HG02938 (cell line): ENCODE data around the gene AEBP1.

Source experiments
- ATAC-seq: cut with Tn5 transposase; IDR thresholded peaks from one replicate; pipeline ENCODE4 v1.9.1; 2021; ENCODE audit warnings: mild to moderate bottlenecking, moderate library complexity; ENCODE audit not compliant: unreplicated experiment

The AEBP1 gene

DNA sequence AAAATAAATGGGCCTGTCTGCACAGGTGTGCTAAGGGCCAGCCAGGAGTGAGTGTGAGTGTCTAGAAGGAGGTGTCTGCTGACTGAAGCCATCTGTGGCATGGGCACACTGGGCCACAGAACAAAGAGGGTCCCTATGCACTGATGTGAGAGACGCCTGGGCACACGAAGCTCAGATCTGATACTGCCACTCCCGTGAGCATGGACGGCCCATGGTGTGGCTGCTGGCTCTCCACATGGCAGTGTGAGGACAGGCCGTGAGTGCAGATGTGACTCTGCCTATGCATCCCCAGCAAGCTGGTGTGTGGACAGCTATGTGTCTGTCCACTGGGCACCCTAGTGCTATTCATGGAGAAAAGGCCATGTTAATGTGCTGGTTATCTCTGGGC is 49.8 kb downstream of the AEBP1 start:
- no peak for ATAC-seq

DNA sequence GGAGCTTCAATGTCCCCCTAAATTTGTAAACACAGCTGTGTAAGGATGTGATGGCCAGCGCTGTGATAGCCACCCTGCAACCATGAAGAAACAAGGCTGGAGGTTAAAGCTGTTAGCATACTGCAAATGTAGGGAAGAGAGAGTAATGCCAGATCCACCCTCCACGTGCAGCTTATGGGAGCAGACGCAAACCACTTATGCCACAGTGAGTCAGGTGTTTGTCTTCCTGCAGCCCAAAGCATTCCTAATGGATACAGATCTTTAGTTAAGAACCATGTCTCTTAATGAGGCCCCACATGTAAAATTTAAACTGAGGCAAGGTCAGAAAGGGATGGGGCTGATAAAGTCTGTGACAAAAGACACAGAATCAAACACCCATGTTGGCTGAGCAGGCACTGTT is 50.6 kb downstream of the AEBP1 start:
- ATAC-seq = no peak

DNA sequence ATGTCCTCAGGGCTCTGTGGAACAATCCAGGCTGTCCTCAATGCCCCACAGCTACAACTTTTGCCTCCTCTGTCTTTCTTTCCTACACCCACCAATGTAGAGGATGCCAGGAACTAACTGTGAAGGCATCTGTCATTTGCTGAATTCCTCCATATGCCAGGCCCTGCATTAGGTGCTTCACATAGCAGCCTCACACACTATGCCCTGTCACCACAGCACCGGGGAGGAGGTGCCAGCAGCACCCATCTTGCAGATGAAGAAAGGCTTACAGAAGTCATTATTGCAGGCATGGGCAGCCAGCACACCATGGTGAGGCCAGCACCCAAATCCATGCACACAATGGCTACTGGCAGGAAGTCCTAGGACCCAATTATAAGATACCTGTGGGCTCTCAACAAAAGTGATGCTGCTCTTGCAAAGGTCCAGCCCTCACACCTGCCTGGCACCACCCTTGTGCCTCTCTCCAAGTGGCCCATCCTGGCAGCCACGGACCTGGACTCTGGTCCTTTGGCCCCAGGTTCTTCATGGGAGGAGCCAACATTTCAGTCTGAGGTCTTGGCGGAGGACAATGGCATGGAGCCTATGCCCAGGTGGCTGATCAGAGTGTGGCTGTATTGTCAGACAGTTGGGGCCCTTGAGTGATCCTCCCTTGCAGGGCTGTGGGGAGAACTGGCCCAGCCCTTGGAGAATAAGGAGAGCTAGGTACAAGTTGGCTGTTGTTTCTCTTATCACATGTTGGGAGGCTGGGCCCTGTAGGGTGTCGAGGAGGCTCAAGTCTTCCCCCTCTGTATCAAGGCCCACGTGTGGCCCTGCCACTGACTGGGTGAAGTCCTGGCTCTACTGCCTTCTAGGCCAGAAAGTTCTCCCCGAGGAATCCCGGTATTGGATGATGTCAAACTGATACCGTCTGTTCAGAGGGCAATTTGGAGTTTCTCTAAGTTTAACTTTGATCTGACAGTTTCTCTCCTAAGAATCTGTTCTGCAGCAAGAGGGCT is 51.3 kb downstream of the AEBP1 start:
- no peak for ATAC-seq

DNA sequence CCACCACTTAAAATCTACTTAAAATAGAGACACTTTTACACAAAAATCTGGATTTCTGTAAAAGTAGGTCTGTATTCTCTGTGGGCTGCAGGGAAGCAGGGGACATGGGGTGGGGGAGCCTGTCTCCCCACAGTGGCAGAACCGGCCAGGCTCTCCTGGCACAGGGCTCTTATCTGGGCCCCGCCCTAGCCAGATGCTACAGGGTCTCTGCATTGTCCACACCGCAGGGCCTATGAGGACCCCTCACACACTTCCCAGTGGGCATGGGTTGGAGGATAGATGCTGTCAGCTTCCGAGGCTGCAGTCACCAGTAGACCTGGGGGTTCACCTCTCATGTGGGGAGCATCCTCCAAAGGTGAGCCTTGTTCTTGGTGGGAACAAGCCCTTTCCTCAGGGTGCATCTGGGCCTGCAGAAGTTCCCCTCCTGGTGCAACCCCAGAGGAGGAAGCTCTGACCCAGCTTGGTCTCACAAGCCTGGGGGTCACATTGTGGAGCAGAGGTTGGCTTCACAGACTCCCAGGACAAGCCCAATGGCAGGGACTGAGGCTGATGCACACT is 52.4 kb downstream of the AEBP1 start:
- ATAC-seq = no peak

DNA sequence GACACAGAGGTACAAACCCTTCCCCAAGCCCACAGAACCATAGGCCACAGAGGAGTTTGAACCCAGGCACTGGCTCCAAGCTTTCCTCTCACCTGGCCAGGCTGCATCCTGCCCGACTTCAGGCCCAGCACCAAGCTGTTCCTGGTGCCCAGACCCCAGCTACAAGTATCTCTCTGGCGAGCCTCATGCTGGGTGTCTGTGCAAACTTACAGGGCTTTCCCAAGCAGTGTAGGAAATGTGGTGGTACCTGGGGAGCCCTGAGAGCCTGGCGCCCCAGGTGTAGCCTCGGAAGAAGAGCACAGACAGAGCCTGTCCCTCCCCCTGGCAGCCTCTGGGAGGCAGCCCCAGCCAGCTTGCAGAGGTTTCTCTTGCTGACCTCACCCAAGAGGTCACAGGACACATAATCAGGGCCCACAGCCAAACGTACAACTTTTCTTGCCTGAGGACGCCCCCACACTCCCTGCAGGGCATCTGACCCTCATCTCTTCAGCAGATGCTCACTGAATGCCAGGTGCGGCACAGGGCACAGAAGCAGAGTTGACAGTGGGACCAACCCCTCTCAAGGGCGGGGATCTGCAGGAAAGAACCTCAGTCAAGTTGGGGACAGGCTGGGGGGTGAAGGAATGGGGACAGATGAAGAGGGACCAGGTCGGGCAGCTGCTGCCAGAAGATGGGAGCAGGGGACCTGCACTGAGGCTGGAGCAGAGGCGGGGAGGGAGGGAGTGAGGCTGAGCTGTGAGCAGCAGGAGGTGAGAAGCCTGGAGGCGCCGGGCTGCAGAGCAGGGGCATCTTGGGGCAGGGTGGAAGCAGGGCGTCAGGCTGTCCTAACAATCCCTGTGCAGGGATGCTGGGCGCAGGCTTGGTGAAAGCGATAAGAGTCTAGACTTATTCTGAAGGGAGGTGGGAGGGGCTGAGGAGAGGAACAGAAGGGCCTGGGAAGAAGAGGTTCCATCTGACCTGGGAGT is 53.3 kb downstream of the AEBP1 start:
- ATAC-seq = no peak

DNA sequence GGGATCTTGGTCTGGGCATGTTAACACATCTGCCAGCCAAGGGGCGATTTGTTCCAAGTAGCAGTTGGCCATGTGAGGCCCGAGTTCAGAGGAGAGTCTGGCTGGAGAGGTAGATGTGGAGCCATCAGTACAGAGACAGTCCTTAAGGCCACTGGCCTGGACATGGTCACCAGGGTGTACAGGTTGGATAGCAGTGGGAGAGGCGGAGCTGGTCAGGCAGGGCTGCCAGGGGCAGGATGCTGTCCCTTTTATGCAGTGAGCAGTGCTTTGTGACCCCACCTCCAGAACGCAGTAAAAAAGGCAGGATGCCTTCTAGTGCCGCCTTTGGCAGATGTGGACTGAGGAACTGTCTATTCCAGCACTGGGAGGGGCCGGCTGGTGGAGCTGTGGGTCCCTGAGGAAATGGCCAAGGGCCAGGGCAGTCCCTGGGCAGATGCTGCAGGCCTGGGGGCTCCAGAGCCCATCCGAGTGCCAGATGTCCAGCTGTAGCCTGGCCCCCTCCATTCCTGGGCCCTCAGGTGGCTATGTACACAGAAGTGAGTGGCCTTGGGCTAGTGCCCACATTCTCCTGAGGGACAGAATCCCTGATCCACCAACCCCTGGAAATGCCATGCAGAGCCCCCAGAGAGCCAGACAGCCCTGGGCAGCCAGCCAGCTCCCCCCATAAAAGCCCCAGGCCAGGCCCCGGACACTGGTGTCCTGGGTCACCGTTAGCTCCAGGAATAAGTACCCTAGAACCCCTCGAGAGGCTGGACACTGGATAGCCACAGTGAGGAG is 54.1 kb downstream of the AEBP1 start:
- no peak for ATAC-seq

DNA sequence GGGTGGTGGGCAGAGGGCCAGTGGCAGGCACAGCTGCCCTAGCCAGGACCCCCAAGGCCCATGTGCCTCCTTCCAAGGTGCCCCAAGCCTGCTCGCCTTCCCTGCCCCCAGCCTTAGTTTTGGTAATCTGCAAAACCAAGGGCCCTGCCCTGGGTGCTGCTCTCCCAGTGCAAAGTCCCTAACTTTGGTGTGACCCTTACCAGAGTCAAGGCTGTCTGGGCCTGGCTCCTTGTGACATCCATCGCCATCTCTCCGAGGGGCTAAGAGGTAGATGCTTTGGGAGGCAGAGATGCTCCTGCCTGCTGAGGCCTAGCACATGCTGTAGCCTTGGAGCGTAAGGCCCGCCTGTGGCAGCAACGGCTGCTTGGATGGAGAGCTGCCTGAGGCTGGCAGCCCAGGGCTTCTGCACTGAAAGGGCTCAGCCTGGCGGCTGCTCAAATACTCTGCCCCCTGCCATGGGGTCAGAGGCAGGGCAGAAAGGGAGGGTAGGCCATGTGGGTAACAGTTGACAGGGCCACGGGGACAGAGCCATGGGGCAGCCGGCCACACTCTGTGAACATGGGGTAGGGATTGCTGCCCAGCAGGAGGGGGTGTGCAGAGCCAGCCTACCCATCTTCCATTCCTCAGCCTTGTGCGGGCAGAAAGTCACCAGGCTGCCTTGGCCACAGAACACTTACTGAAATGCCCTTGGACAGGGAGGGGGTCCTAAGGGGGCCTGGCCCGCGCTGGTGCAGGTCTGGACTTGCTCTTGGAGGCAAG is 54.9 kb downstream of the AEBP1 start:
- ATAC-seq = no peak

GRCh38 chr7:44159824-44160630 is 55.9 kb downstream of the AEBP1 start:
- ATAC-seq = no peak

- no peak for ATAC-seq
Observed at GRCh38 chr7:44161371-44161770, 57.2 kb downstream of the AEBP1 start.

- ATAC-seq = no peak
Observed at GRCh38 chr7:44162179-44162578, 58.0 kb downstream of the AEBP1 start.

DNA sequence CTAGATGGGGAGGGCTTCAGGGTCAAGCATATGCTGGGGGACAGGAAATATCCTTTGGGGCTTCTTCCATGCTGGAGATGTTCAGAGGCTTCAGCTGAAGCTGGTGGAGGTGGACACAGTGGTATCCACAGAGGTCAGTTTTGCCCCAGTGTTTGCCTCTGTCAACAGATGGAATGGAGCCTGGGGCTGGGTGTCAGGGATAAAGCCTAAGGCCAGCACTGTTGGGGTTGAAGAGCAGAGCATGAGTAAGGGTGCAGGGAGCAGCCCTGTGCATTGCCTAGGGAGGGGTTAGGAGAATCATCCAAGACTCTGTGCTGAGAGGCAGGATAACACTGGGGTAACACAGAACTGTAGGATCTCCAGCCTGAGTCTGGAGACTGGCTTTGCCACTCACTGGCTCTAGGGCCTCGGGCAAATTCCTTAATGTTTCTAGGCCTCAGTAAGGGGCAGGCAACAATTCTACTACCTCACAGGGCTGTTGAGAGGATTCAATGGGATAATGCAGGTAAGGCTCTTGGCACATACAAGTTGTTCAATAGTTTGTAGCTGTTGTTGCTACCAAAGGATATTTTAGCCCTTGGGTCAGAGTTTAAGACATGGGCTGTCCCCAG is 58.7 kb downstream of the AEBP1 start:
- ATAC-seq = no peak

DNA sequence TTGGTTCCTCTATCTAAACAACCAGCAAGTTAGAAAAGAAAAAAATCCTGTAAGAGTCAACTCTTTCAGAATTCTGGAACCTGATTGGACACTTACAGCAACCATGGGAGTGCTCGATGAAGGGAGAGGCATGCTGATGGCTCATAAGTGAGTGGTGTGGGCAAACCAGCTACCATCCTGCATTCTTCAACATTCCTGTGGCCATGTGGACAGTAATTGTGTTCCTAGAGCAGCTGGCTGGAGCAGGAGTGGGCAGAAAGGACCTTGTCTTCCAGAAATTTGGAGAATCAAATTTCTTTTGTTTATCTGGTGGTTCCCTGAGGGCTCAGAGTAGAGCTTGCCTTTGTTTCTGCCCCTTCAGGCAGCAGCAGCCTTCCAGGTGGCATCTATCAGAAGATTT is 59.4 kb downstream of the AEBP1 start:
- ATAC-seq = no peak
